ENCODE results near the gene PEX10.

PEX10 gene

DNA sequence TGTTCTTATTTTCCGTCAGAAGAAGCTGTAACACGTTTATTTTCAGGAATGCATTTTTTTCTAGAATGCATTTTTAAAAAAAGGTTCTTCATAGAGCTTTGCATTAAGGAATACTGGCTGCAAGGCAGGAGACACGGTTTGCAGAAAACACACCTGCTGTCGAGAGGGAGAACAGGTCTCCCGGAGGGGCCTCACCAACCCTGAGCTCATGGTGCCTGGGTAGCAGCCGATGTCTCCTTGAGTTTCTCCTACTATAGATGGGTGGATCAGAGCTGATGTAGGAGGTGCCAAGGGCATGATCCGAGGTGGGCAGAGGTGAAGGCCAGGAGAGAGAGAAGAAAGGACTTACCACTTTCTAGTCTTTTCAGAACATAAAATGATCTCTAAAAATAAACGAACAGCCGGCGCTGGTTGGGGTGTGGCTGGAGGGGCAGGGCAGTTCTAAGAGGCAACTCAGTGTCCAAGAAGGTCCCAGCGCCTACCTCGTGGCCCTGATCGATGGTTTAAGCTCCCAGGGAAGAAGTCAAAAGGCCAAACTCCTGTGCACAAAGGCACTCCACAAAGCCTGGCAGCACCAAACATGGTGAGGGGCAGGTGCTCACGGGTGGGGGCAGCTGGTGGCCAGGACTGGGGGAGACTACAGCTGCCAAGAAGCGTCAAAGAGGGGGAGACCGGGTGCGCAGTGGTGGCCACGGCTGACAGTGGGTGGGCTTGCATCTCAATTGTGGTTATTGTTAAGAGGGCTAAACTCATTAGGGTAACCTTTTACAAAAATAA, 33.2 kb downstream of the PEX10 start:
- no peak for DNase-seq (ENCODE audit: low read depth, low spot score)
- in situ Hi-C loops (cut with HindIII; ENCODE audit: low sequenced_read_pairs), result loop anchor here (10.0 kb wide), 1 partner anchor 184 kb away; the partner anchor contains the start of gene FAAP20
- no peak for TF ChIP-seq CTCF (IDR thresholded peaks at IDR 0.05; ENCODE audit: low read depth, low read length)
- H3K4me3 ChIP-seq (ENCODE audit: low read depth, low read length), result no peak overlapping the region

DNA sequence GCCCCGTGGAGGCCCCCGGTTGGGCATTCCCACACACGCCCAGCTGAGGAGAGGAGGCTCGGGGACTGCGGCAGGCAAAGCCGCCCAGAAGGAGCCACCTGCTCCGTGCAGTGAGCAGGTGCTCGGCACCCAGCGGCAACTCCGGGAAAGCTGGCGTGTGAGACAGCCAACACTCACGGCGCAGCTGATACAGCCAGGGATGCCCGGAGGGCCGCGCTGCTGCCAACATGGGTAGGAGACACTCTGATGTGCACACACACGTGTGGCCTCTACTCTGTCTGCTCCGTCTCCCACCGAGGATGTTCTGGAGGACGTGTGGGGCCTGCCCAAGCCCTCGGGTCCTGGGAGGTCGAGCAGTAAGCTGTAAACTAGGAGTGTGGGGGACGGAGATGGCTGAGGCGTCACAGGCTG, 33.9 kb downstream of the PEX10 start:
- in situ Hi-C loops (cut with HindIII; ENCODE audit: low sequenced_read_pairs), result loop anchor here (10.0 kb wide), 1 partner anchor 184 kb away; the partner anchor contains the start of gene FAAP20
- no peak for TF ChIP-seq CTCF (IDR thresholded peaks at IDR 0.05; ENCODE audit: low read depth, low read length)
- no peak overlapping the region for H3K4me3 ChIP-seq (ENCODE audit: low read depth, low read length)
- no peak for DNase-seq (ENCODE audit: low read depth, low spot score)

DNA sequence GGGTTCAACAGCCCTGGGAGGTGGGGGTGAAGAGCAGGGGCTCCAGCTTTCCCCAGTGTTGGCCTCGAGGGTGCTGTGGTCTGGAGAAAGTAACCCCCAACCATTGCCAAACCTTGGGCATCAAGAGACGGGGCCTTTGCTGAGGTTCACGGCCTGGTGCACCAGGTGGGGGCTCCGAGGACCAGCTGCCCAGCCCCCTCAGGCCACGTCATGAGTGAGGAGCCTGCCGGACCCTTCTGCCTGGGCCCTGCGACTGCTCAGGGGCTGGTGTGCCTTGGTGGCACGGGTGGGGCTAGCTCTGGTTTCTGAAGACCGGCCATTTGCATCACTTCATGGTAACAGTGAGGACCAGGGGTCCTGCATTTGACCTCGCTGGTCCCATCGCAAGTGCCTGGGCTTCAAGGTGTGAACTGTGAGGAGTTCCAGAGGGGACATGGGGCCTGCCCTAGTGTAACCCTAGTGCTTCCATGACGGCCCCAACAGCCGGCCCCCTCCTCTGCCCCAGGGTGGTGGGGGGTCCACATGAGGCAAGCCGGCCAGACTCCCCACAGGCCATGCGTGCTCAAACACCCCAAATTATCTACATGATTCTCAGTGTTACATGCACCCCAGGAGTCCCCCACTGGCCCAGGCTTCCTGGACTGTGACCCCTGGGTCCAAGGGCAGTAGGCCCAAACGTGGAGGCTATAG, 34.5 kb downstream of the PEX10 start:
- no peak overlapping the region for H3K4me3 ChIP-seq (ENCODE audit: low read depth, low read length)
- TF ChIP-seq CTCF (IDR thresholded peaks at IDR 0.05; ENCODE audit: low read depth, low read length), result no peak
- DNase-seq (ENCODE audit: low read depth, low spot score), result no peak
- in situ Hi-C loops (cut with HindIII; ENCODE audit: low sequenced_read_pairs), result loop anchor here (10.0 kb wide), 1 partner anchor 183 kb away; the partner anchor contains the start of gene FAAP20

DNA sequence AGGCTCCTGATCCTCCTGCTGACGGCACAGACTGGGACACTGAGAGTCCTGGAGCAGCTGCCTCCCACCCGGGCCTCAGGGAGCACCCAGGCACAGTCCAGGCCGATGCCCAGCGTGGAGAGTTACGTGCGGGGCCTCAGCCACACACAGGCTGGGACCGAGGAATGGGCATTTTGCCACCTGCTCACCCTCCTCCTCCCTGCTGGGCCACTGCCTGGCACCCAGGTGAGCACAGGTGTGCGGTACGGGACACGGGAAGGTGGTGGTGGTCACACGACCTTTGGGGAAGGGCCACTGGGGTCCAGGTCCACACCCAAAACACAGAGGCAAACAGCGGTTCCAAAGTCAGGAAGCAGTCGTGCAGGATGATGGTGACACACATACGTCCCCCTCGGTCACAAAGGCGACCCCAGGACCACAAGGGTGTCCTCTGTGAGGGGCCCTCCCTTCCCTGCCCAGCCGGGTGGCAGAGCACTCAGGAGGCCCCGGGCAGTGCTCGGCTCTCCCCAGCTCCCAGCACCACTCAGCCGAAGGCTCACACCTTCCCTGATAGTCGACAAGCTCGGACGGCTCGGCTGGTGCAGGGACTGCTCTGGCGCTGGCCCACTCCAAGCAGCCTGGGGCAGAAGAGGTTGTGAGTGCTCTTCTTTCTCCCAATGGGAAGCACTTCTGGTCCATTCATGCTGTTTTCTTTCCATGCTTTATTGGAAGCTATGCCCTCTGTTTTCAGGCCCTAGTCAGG, 35.3 kb downstream of the PEX10 start:
- in situ Hi-C loops (cut with HindIII; ENCODE audit: low sequenced_read_pairs), result loop anchor here (10.0 kb wide), 1 partner anchor 182 kb away; the partner anchor contains the start of gene FAAP20
- no peak overlapping the region for H3K4me3 ChIP-seq (ENCODE audit: low read depth, low read length)
- no peak for TF ChIP-seq CTCF (IDR thresholded peaks at IDR 0.05; ENCODE audit: low read depth, low read length)
- DNase-seq (ENCODE audit: low read depth, low spot score), result no peak

GRCh38 chr1:2376261-2376741, 36.1 kb downstream of the PEX10 start:
- DNase-seq (ENCODE audit: low read depth, low spot score), result no peak
- H3K4me3 ChIP-seq (ENCODE audit: low read depth, low read length), result no peak overlapping the region
- TF ChIP-seq CTCF (IDR thresholded peaks at IDR 0.05; ENCODE audit: low read depth, low read length), result no peak
- in situ Hi-C loops (cut with HindIII; ENCODE audit: low sequenced_read_pairs), result loop anchor here (10.0 kb wide), 1 partner anchor 182 kb away; the partner anchor contains the start of gene FAAP20

DNA sequence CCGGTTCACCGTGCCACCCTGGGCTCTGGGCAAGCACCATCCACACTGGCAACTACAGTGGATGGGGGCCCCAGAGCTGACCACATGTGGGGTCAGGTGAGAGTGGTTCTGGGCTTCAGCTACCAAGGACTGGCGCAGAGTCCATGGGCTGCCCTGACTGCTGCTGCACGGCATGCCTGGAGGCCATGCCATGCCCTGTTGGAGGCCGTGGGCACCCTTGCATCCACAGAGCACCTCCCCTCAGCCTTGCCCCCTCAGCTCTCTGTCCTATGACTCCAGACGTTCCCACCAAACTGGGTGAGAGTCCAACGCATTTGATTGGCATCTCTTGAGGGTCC, 36.5 kb downstream of the PEX10 start:
- TF ChIP-seq CTCF (IDR thresholded peaks at IDR 0.05; ENCODE audit: low read depth, low read length), result no peak
- in situ Hi-C loops (cut with HindIII; ENCODE audit: low sequenced_read_pairs), result loop anchor here (10.0 kb wide), 1 partner anchor 181 kb away; the partner anchor contains the start of gene FAAP20
- no peak overlapping the region for H3K4me3 ChIP-seq (ENCODE audit: low read depth, low read length)
- DNase-seq (ENCODE audit: low read depth, low spot score), result no peak
